CD4-positive, CD25-positive, alpha-beta regulatory T cell (primary cell): Measurements from ENCODE around the gene ZNF773. TPM values are rescaled to one million over a fixed set of nuclear protein-coding genes. Genes with fewer than 3 reads are reported as not detected.

Source experiments
- polyA plus RNA-seq, 4 donors: library from polyadenylated mRNA; unstranded; fragments of 300-500 nt; fragmentation: Illumina TruSeq; gene quantifications; one replicate each; pipeline ENCODE4 v1.2.3, GENCODE V29; 2021
- total RNA-seq: library from RNA; stranded (reverse); gene quantifications from one replicate; pipeline ENCODE4 v1.2.3, GENCODE V29; 2022

The ZNF773 gene
- total and polyA plus RNA-seq, 5 donors from 2014 or later, result 7.0 to 11.3 (median 10.2) TPM

Other genes with a start within 250 kb of the ZNF773 start
- 68.5 TPM for gene ZNF460, start 219.5 kb upstream of the ZNF773 start, total RNA-seq
- 1 to 10 TPM; 3.0 to 9.5 (median 5.3) TPM for gene ZNF460, start 219.5 kb upstream of the ZNF773 start, polyA plus RNA-seq
- 4.5 TPM for gene ZNF543, start 179.5 kb upstream of the ZNF773 start, total RNA-seq
- 1 to 10 TPM; 2.6 to 6.6 (median 4.5) TPM for gene ZNF543, start 179.5 kb upstream of the ZNF773 start, polyA plus RNA-seq
- gene ZNF304, start 148.7 kb upstream of the ZNF773 start, total RNA-seq, result 6.8 TPM
- 1 to 10 TPM; 1.9 to 4.4 (median 2.8) TPM for gene ZNF304, start 148.7 kb upstream of the ZNF773 start, polyA plus RNA-seq
- gene TRAPPC2B, start 136.4 kb upstream of the ZNF773 start, total RNA-seq, result 11.4 TPM
- gene TRAPPC2B, start 136.4 kb upstream of the ZNF773 start, polyA plus RNA-seq, result 10 to 100 TPM; 23.0 to 28.6 (median 25.3) TPM
- gene ZNF547, start 136.4 kb upstream of the ZNF773 start, total RNA-seq, result 2.1 TPM
- 1 to 10 TPM in 2 of 4 donors, under 1 TPM in 1, not detected in 1; 0.77 to 1.9 (median 1.5) TPM for gene ZNF547, start 136.4 kb upstream of the ZNF773 start, polyA plus RNA-seq
- 75.9 TPM for gene ZNF548, start 110.1 kb upstream of the ZNF773 start, total RNA-seq
- 10 to 100 TPM; 14.6 to 21.7 (median 17.7) TPM for gene ZNF548, start 110.1 kb upstream of the ZNF773 start, polyA plus RNA-seq
- gene ZNF17, start 88.8 kb upstream of the ZNF773 start, total RNA-seq, result 5.6 TPM
- 1 to 10 TPM; 2.9 to 9.7 (median 5.3) TPM for gene ZNF17, start 88.8 kb upstream of the ZNF773 start, polyA plus RNA-seq
- 5.1 TPM for gene ZNF749, start 64.6 kb upstream of the ZNF773 start, total RNA-seq
- gene ZNF749, start 64.6 kb upstream of the ZNF773 start, polyA plus RNA-seq, result 10 to 100 TPM in 1 of 4 donors, 1 to 10 TPM in 3; 6.2 to 10.9 (median 8.2) TPM
- 0.15 TPM for gene VN1R1, start 42.8 kb upstream of the ZNF773 start, total RNA-seq
- gene VN1R1, start 42.8 kb upstream of the ZNF773 start, polyA plus RNA-seq, result under 1 TPM in 1 of 4 donors, not detected in 3; 0.10 TPM
- gene ZNF772, start 22.4 kb upstream of the ZNF773 start, total RNA-seq, result 0.74 TPM
- gene ZNF772, start 22.4 kb upstream of the ZNF773 start, polyA plus RNA-seq, result 1 to 10 TPM in 3 of 4 donors, under 1 TPM in 1; 0.09 to 4.2 (median 3.4) TPM
- 8.9 TPM for gene ZNF419, start 12.2 kb upstream of the ZNF773 start, total RNA-seq
- gene ZNF419, start 12.2 kb upstream of the ZNF773 start, polyA plus RNA-seq, result 10 to 100 TPM in 1 of 4 donors, 1 to 10 TPM in 3; 5.9 to 11.0 (median 8.3) TPM
- gene ZNF549, start 27.4 kb downstream of the ZNF773 start, total RNA-seq, result 5.2 TPM
- 1 to 10 TPM; 4.3 to 9.2 (median 7.7) TPM for gene ZNF549, start 27.4 kb downstream of the ZNF773 start, polyA plus RNA-seq
- gene ZNF550, start 59.9 kb downstream of the ZNF773 start, total RNA-seq, result 10.2 TPM
- 10 to 100 TPM in 2 of 4 donors, 1 to 10 TPM in 2; 5.8 to 18.7 (median 9.4) TPM for gene ZNF550, start 59.9 kb downstream of the ZNF773 start, polyA plus RNA-seq
- gene ZNF416, start 79.0 kb downstream of the ZNF773 start, total RNA-seq, result 4.4 TPM
- gene ZNF416, start 79.0 kb downstream of the ZNF773 start, polyA plus RNA-seq, result 1 to 10 TPM; 4.1 to 9.5 (median 6.1) TPM
- gene ZIK1, start 84.2 kb downstream of the ZNF773 start, total RNA-seq, result 3.4 TPM
- 10 to 100 TPM in 1 of 4 donors, 1 to 10 TPM in 3; 5.6 to 10.2 (median 8.2) TPM for gene ZIK1, start 84.2 kb downstream of the ZNF773 start, polyA plus RNA-seq
- gene ZNF530, start 99.9 kb downstream of the ZNF773 start, total RNA-seq, result 1.5 TPM
- gene ZNF530, start 99.9 kb downstream of the ZNF773 start, polyA plus RNA-seq, result 1 to 10 TPM; 4.8 to 7.8 (median 7.4) TPM
- 17.4 TPM for gene ZNF134, start 114.3 kb downstream of the ZNF773 start, total RNA-seq
- 10 to 100 TPM in 3 of 4 donors, 1 to 10 TPM in 1; 9.8 to 14.2 (median 11.8) TPM for gene ZNF134, start 114.3 kb downstream of the ZNF773 start, polyA plus RNA-seq
- 23.9 TPM for gene ZNF211, start 133.2 kb downstream of the ZNF773 start, total RNA-seq
- 10 to 100 TPM; 19.4 to 22.8 (median 22.1) TPM for gene ZNF211, start 133.2 kb downstream of the ZNF773 start, polyA plus RNA-seq
- gene ZSCAN4, start 169.0 kb downstream of the ZNF773 start, total RNA-seq, result not detected
- not detected for gene ZSCAN4, start 169.0 kb downstream of the ZNF773 start, polyA plus RNA-seq
- 9.6 TPM for gene ZNF551, start 182.0 kb downstream of the ZNF773 start, total RNA-seq
- 1 to 10 TPM; 5.3 to 8.6 (median 7.3) TPM for gene ZNF551, start 182.0 kb downstream of the ZNF773 start, polyA plus RNA-seq
- gene ZNF154, start 209.3 kb downstream of the ZNF773 start, total RNA-seq, result 3.7 TPM
- gene ZNF154, start 209.3 kb downstream of the ZNF773 start, polyA plus RNA-seq, result 1 to 10 TPM in 1 of 4 donors, under 1 TPM in 2, not detected in 1; 0.25 to 1.9 (median 0.57) TPM
- 9.2 TPM for gene ZNF671, start 227.7 kb downstream of the ZNF773 start, total RNA-seq
- 10 to 100 TPM; 19.5 to 28.6 (median 23.3) TPM for gene ZNF671, start 227.7 kb downstream of the ZNF773 start, polyA plus RNA-seq
- 15.4 TPM for gene ZNF776, start 246.9 kb downstream of the ZNF773 start, total RNA-seq
- gene ZNF776, start 246.9 kb downstream of the ZNF773 start, polyA plus RNA-seq, result 10 to 100 TPM in 1 of 4 donors, 1 to 10 TPM in 3; 2.9 to 12.2 (median 7.5) TPM